T-helper 1 cell (primary cell): ENCODE measurements around the gene SLC26A3.

Source experiments
- DNase-seq, 5 donors: peaks; one replicate each; pipeline ENCODE4 v3.0.0-alpha.2; 2012 to 2020

The SLC26A3 gene

GRCh38 chr7:107815254-107815882, 12.3 kb upstream of the SLC26A3 start:
- peak in 1 of 5 donors; percentile 76 for DNase-seq

GRCh38 chr7:107813524-107813923, 10.5 kb upstream of the SLC26A3 start:
- DNase-seq = peak in 1 of 5 donors; percentile 6

- no peak for DNase-seq
Measured at GRCh38 chr7:107811934-107812333, 8.9 kb upstream of the SLC26A3 start.

GRCh38 chr7:107810626-107811025, 7.6 kb upstream of the SLC26A3 start:
- no peak for DNase-seq

GRCh38 chr7:107809179-107809578, 6.2 kb upstream of the SLC26A3 start:
- DNase-seq = no peak

- no peak for DNase-seq
Measured at GRCh38 chr7:107799647-107800264, 3.3 kb downstream of the SLC26A3 start.

- no peak for DNase-seq
Measured at GRCh38 chr7:107792364-107792763, 10.7 kb downstream of the SLC26A3 start.

GRCh38 chr7:107789647-107790046, 13.4 kb downstream of the SLC26A3 start:
- DNase-seq = no peak

GRCh38 chr7:107788662-107789061, 14.4 kb downstream of the SLC26A3 start:
- no peak for DNase-seq

- no peak for DNase-seq
Measured at GRCh38 chr7:107788216-107788615, 14.8 kb downstream of the SLC26A3 start.

- no peak for DNase-seq
Measured at GRCh38 chr7:107785926-107786325, 17.1 kb downstream of the SLC26A3 start.

- DNase-seq = no peak
Measured at GRCh38 chr7:107785170-107785569, 17.9 kb downstream of the SLC26A3 start.

GRCh38 chr7:107783648-107784047, 19.4 kb downstream of the SLC26A3 start:
- DNase-seq = no peak

- DNase-seq = no peak
Measured at GRCh38 chr7:107782374-107782773, 20.6 kb downstream of the SLC26A3 start.

- DNase-seq = no peak
Measured at GRCh38 chr7:107779647-107780099, 23.4 kb downstream of the SLC26A3 start.

GRCh38 chr7:107778283-107778682, 24.7 kb downstream of the SLC26A3 start:
- DNase-seq = no peak

- DNase-seq = no peak
Measured at GRCh38 chr7:107777702-107778101, 25.3 kb downstream of the SLC26A3 start.

GRCh38 chr7:107773027-107773426, 30.0 kb downstream of the SLC26A3 start:
- DNase-seq = no peak

GRCh38 chr7:107768263-107768662, 34.8 kb downstream of the SLC26A3 start:
- DNase-seq = no peak

GRCh38 chr7:107767391-107767790, 35.6 kb downstream of the SLC26A3 start:
- no peak for DNase-seq

GRCh38 chr7:107758667-107759066, 44.4 kb downstream of the SLC26A3 start:
- no peak for DNase-seq

GRCh38 chr7:107754642-107755041, 48.4 kb downstream of the SLC26A3 start:
- no peak for DNase-seq

- DNase-seq = no peak
Measured at GRCh38 chr7:107751113-107751512, 51.9 kb downstream of the SLC26A3 start.

GRCh38 chr7:107746006-107746405, 57.0 kb downstream of the SLC26A3 start:
- DNase-seq = no peak

GRCh38 chr7:107744345-107744750, 58.7 kb downstream of the SLC26A3 start:
- no peak for DNase-seq
